C4-2B (cell line): ENCODE measurements around the gene FRMD3.
A peak's percentile ranks its signal among the peaks of the same experiment; 100 is the strongest.

ENCODE experiments used
- ZFX ChIP-seq: fragments of 450-650 bp; IDR thresholded peaks from 2 replicates; pipeline ENCODE4 v1.6.1; 2017
- TF ChIP-seq, protein P1 (sequence below): fragments of 450-650 bp; conservative IDR thresholded peaks from 2 replicates; pipeline ENCODE4 v1.5.1; 2017; ENCODE audit warnings: mild to moderate bottlenecking

DNA sequence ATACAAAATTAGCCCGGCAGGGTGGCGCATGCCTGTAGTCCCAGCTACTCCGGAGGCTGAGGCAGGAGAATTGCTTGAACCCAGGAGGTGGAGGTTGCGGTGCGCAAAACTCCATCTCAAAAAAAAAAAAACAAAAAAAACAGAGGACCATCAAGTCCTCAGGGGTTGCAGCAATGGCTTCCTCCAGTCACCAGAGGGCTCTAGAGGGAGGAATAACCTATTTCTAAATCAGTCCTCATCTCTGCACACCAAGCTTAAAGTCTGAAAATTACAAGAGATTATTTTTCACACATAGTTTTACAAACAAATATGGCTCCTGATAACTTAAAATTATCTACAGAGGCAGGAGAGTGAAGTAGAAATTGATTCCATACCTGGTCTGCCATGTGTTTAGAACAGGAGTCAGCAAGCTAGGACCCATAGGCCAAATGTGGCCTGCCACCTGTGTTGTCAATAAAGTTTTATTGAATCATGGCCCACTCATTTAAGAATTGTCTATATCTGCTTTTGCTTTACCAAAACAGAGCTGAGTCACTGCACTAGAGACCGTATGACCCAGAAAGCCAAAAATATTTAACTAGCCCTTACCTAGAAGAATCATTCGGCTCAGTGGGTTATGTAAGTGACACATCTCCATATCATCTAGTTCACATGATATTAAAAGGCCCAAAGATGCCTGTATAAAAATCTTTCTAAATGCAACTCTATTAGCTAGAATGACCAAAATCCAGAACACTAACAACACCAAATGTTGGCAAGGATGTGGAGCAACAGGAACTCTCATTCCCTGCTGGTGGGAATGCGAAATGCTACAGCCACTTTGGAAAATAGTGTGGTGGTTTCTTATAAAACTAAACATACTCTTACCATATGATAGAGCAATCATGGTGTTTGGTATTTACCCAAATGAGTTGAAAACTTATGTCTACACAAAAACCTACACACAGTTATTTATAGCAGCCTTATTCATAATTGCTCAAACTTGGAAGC is 207.7 kb downstream of the FRMD3 start:
- TF ChIP-seq, protein P1, sequence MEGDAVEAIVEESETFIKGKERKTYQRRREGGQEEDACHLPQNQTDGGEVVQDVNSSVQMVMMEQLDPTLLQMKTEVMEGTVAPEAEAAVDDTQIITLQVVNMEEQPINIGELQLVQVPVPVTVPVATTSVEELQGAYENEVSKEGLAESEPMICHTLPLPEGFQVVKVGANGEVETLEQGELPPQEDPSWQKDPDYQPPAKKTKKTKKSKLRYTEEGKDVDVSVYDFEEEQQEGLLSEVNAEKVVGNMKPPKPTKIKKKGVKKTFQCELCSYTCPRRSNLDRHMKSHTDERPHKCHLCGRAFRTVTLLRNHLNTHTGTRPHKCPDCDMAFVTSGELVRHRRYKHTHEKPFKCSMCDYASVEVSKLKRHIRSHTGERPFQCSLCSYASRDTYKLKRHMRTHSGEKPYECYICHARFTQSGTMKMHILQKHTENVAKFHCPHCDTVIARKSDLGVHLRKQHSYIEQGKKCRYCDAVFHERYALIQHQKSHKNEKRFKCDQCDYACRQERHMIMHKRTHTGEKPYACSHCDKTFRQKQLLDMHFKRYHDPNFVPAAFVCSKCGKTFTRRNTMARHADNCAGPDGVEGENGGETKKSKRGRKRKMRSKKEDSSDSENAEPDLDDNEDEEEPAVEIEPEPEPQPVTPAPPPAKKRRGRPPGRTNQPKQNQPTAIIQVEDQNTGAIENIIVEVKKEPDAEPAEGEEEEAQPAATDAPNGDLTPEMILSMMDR = peak; percentile 37
- TF ChIP-seq ZFX = no peak
